CD4-positive, alpha-beta T cell treated with Interleukin-6 at 100 ng/mL for 8 hours (primary cell): ENCODE data around the gene EIF2S3.
"Not testable (repeated sequence)": the region's sequence is repeated elsewhere in the genome, so short reads cannot be mapped to it uniquely, and the experiment has no call there.

Experiments
- DNase-seq: peaks from one replicate; pipeline ENCODE4 v3.0.0-alpha.2; 2020; ENCODE audit warnings: mixed read lengths, low spot score

EIF2S3 gene

GRCh38 chrX:24050522-24051318, 4.0 kb upstream of the EIF2S3 start:
- DNase-seq, result not testable (repeated sequence)

- DNase-seq, result no peak
Observed at GRCh38 chrX:24055043-24055356, 244 bp downstream of the EIF2S3 start.

- DNase-seq, result no peak
Observed at GRCh38 chrX:24063488-24063887, 8.7 kb downstream of the EIF2S3 start.

- DNase-seq, result no peak
Observed at GRCh38 chrX:24069877-24070276, 15.1 kb downstream of the EIF2S3 start.

- no peak for DNase-seq
Observed at GRCh38 chrX:24079411-24079810, 24.7 kb downstream of the EIF2S3 start.

- not testable (repeated sequence) for DNase-seq
Observed at GRCh38 chrX:24080245-24080644, 25.5 kb downstream of the EIF2S3 start.

- no peak for DNase-seq
Observed at GRCh38 chrX:24080704-24081103, 25.9 kb downstream of the EIF2S3 start.

- DNase-seq, result peak; percentile 48
Observed at GRCh38 chrX:24081661-24082154, 27.0 kb downstream of the EIF2S3 start.

GRCh38 chrX:24082447-24082846, 27.7 kb downstream of the EIF2S3 start:
- DNase-seq, result no peak

GRCh38 chrX:24085101-24085500, 30.3 kb downstream of the EIF2S3 start:
- DNase-seq, result no peak

- DNase-seq, result no peak
Observed at GRCh38 chrX:24090300-24091200, 35.8 kb downstream of the EIF2S3 start.

GRCh38 chrX:24093746-24094145, 39.0 kb downstream of the EIF2S3 start:
- DNase-seq, result no peak

- DNase-seq, result no peak
Observed at GRCh38 chrX:24097741-24098260, 43.0 kb downstream of the EIF2S3 start.

- DNase-seq, result no peak
Observed at GRCh38 chrX:24098932-24099331, 44.2 kb downstream of the EIF2S3 start.

- no peak for DNase-seq
Observed at GRCh38 chrX:24099394-24099793, 44.6 kb downstream of the EIF2S3 start.

- DNase-seq, result no peak
Observed at GRCh38 chrX:24100713-24101112, 46.0 kb downstream of the EIF2S3 start.

- DNase-seq, result no peak
Observed at GRCh38 chrX:24110069-24110468, 55.3 kb downstream of the EIF2S3 start.

GRCh38 chrX:24113181-24113580, 58.4 kb downstream of the EIF2S3 start:
- DNase-seq, result no peak

- no peak for DNase-seq
Observed at GRCh38 chrX:24117258-24117657, 62.5 kb downstream of the EIF2S3 start.

- DNase-seq, result no peak
Observed at GRCh38 chrX:24124244-24124799, 69.6 kb downstream of the EIF2S3 start.

GRCh38 chrX:24125028-24125612, 70.4 kb downstream of the EIF2S3 start:
- no peak for DNase-seq
